ENCODE data around the gene ACP6.

DNA sequence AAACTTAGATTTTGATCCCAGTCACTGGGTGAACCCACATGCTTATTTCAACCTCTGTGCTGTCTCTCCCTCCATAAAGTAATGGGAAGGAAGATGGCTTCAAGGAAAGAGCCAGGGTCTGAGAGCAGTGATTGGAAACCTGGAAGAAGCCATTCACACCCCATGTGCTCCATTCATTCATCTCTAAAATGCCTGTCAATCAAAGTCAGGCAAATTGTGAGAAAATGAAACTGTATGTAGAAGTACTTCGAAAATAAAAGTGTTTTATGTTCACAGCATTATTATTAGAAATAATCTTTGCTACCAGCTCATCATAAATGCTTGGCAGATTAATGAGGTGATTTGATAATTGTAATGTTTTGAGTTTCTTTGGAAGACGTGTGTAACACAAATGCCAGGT lies 61.0 kb downstream of the ACP6 start:
- no peak for TF ChIP-seq EZH2 (IDR thresholded peaks at IDR 0.05)
- no peak for TF ChIP-seq FOXP2 (optimal IDR thresholded peaks at IDR 0.05; ENCODE audit: control extremely low read depth, extremely low read length, insufficient read depth)
- TF ChIP-seq POLR2AphosphoS5 (IDR thresholded peaks at IDR 0.05; ENCODE audit: borderline replicate concordance, low read depth, low read length) = no peak
